HepG2 (cell line): ENCODE measurements around the gene ENKUR. TPM values are rescaled to one million over a fixed set of nuclear protein-coding genes. Genes with fewer than 3 reads are reported as not detected.

ENCODE experiments used
- ATAC-seq: fragments of 200-7000 bp; cut with Tn5 transposase; 3 replicates; pipeline ENCODE4 v1.9.1; 2020; ENCODE audit warnings: mild to moderate bottlenecking, moderate library complexity
- BruUV-seq: library from RNA; stranded (reverse); fragments of 400-500 nt; replicated peaks from 2 replicates; lab custom pipeline; 2021; lab: Mats Ljungman, UMichigan
- CTCF ChIA-PET: fragments of 300-600 bp; formaldehyde crosslinking; extraction: SDS; loops from one replicate; lab custom pipeline; 2021; ENCODE audit warnings: low total read pairs, inconsistent platforms, low intra/inter-chr PET ratio; lab: Yijun Ruan, JAX
- POLR2A ChIA-PET: fragments of 350-600 bp; sonication (Branson Sonifier 250); formaldehyde crosslinking; loops from one replicate; lab custom pipeline; 2020; ENCODE audit warnings: antibody characterized with exemption, inconsistent platforms; lab: Yijun Ruan, JAX
- DNase-seq: peaks from one replicate; pipeline ENCODE4 v3.0.0-alpha.2; 2015; ENCODE audit warnings: low spot score
- FAIRE-seq: peaks from 3 replicates; lab custom pipeline; 2011; peaks lifted over from hg19 to GRCh38; lab: Jason Lieb, UNC
- H2AFZ ChIP-seq: one replicate; pipeline ENCODE4 v1.6.1; 2011; ENCODE audit warnings: low read length, inconsistent platforms
- H3K27ac ChIP-seq: fragments of 300-600 bp; 3 replicates; pipeline ENCODE4 v1.8.0; 2011; ENCODE audit warnings: mixed run types, mild to moderate bottlenecking, mixed read lengths, low read length, inconsistent platforms; ENCODE audit not compliant: insufficient read depth; ENCODE audit errors: extremely low read length
- H3K27me3 ChIP-seq, 2 experiments: fragments of 200-600 bp in 1 of 2; 2 replicates in 1 of 2; 3 replicates in 1 of 2; pipeline versions ENCODE4 v1.6.0 to v1.8.0; 2011; ENCODE audit warnings: low read length in 2 of 2, mild to moderate bottlenecking in 2 of 2, moderate library complexity in 2 of 2, inconsistent platforms in 1 of 2; ENCODE audit not compliant: insufficient read depth in 2 of 2, control insufficient read depth in 1 of 2
- H3K36me3 ChIP-seq, 2 experiments: fragments of 200-600 bp in 1 of 2; replicated peaks in 1 of 2; 2 replicates in 1 of 2; 3 replicates in 1 of 2; pipeline versions ENCODE4 v1.5.1 to v1.8.0; 2011; ENCODE audit warnings: low read length in 2 of 2, inconsistent platforms in 1 of 2; ENCODE audit not compliant: insufficient read depth in 2 of 2, control insufficient read depth in 1 of 2
- H3K4me1 ChIP-seq: 2 replicates; pipeline ENCODE4 v1.5.1; 2012; ENCODE audit warnings: low read length, inconsistent platforms; ENCODE audit not compliant: insufficient read depth
- H3K4me2 ChIP-seq: 2 replicates; pipeline ENCODE4 v1.6.0; 2011; ENCODE audit warnings: low read depth, low read length, inconsistent platforms
- H3K4me3 ChIP-seq, 3 experiments: fragments of 200-600 bp in 1 of 3; sonication (generic), shearing (Covaris generic) in 1 of 3; replicated peaks in 1 of 3; 2 replicates each; pipeline ENCODE4 v1.5.1; 2011 to 2016; ENCODE audit warnings: low read length in 3 of 3, inconsistent platforms in 2 of 3, low read depth in 2 of 3, mild to moderate bottlenecking in 2 of 3, control low read depth in 1 of 3, mixed read lengths in 1 of 3; ENCODE audit not compliant: insufficient read depth in 1 of 3
- H3K79me2 ChIP-seq: one replicate; pipeline ENCODE4 v1.6.1; 2011; ENCODE audit warnings: low read length, inconsistent platforms; ENCODE audit not compliant: insufficient read depth
- H3K9ac ChIP-seq: 2 replicates; pipeline ENCODE4 v1.6.0; 2011; ENCODE audit warnings: mild to moderate bottlenecking, low read depth, low read length, inconsistent platforms; ENCODE audit not compliant: insufficient read depth
- H3K9me3 ChIP-seq: 2 replicates; pipeline ENCODE4 v1.5.1; 2012; ENCODE audit warnings: mild to moderate bottlenecking, low read length
- H4K20me1 ChIP-seq: 2 replicates; pipeline ENCODE4 v1.6.0; 2011; ENCODE audit warnings: inconsistent platforms, mild to moderate bottlenecking, low read length, moderate library complexity; ENCODE audit not compliant: insufficient read depth
- ADNP ChIP-seq: sonication (generic); formaldehyde crosslinking; IDR thresholded peaks from 2 replicates; pipeline ENCODE4 v1.4.0; 2020; ENCODE audit warnings: missing genetic modification reagents
- HOXA7 ChIP-seq: sonication (generic); formaldehyde crosslinking; IDR thresholded peaks from 2 replicates; pipeline ENCODE4 v1.8.1; 2022; ENCODE audit warnings: mild to moderate bottlenecking, missing genetic modification reagents, moderate library complexity
- KDM4B ChIP-seq: sonication (generic); formaldehyde crosslinking; IDR thresholded peaks from 2 replicates; pipeline ENCODE4 v1.4.0; 2020; ENCODE audit warnings: missing genetic modification reagents
- KLF15 ChIP-seq: sonication (generic); formaldehyde crosslinking; IDR thresholded peaks from 2 replicates; pipeline ENCODE4 v1.8.1; 2023; ENCODE audit warnings: borderline replicate concordance, mild to moderate bottlenecking, inconsistent platforms, missing genetic modification reagents, mixed read lengths
- REXO4 ChIP-seq: sonication (generic); formaldehyde crosslinking; IDR thresholded peaks from 2 replicates; pipeline ENCODE4 v1.8.0; 2022; ENCODE audit warnings: missing genetic modification reagents, mild to moderate bottlenecking, borderline replicate concordance
- TCF12 ChIP-seq, 2 experiments: fragments of 450-650 bp in 1 of 2; sonication (generic) in 1 of 2; formaldehyde crosslinking in 1 of 2; IDR thresholded peaks; 2 replicates each; pipeline versions ENCODE4 v1.6.1 to v1.8.0; 2017 to 2022; ENCODE audit warnings: antibody characterized with exemption in 1 of 2, mild to moderate bottlenecking in 1 of 2, missing genetic modification reagents in 1 of 2, moderate library complexity in 1 of 2
- THAP8 ChIP-seq: sonication (generic); formaldehyde crosslinking; IDR thresholded peaks from 2 replicates; pipeline ENCODE4 v1.5.1; 2020; ENCODE audit warnings: missing genetic modification reagents, mild to moderate bottlenecking, borderline replicate concordance
- ZNF260 ChIP-seq: sonication (generic); formaldehyde crosslinking; IDR thresholded peaks from 2 replicates; pipeline ENCODE4 v1.4.0; 2020; ENCODE audit warnings: missing genetic modification reagents, low read depth, mild to moderate bottlenecking, borderline replicate concordance
- ZNF335 ChIP-seq: sonication (generic); formaldehyde crosslinking; IDR thresholded peaks from 2 replicates; pipeline ENCODE4 v1.4.0; 2020; ENCODE audit warnings: missing genetic modification reagents
- ZNF607 ChIP-seq: sonication (generic); formaldehyde crosslinking; IDR thresholded peaks from 2 replicates; pipeline ENCODE4 v1.5.1; 2020; ENCODE audit warnings: missing genetic modification reagents, mild to moderate bottlenecking, borderline replicate concordance
- ZNF782 ChIP-seq: sonication (generic); formaldehyde crosslinking; IDR thresholded peaks from 2 replicates; pipeline ENCODE4 v1.4.0; 2020; ENCODE audit warnings: missing genetic modification reagents, mild to moderate bottlenecking, borderline replicate concordance
- WGBS: methylation state at CpG from one replicate; pipeline ENCODE4 v1.1.6; 2017; ENCODE audit warnings: low lambda C conversion rate; 5-methylcytosine and 5-hydroxymethylcytosine counted together
- in situ Hi-C: cut with HindIII; loops from 2 replicates; pipeline ENCODE4 v1.10.0; 2017; ENCODE audit warnings: low pct_unique_long_range_greater_than_20kb; ENCODE audit not compliant: extremely low pct_ligation_motif_present
- intact Hi-C: fragments of 100-400 bp; cut with micrococcal nuclease; formaldehyde crosslinking; loops from one replicate; pipeline ENCODE4 v1.10.0; 2022; ENCODE audit not compliant: unreplicated experiment
- polyA plus RNA-seq, 8 experiments: library from polyadenylated mRNA; depleted of rRNA in 3 of 8; stranded (reverse) in 7 of 8; unstranded in 1 of 8; fragments of >200 nt; fragmentation: Illumina TruSeq in 4 of 8; extraction: Trizol in 4 of 8; gene quantifications; 2 replicates each; pipeline versions ENCODE4 v1.2.1 to v1.2.3, GENCODE V29; 2011 to 2016; ENCODE audit warnings: low read depth in 4 of 8, missing spikeins in 1 of 8, mixed read lengths in 1 of 8; ENCODE audit not compliant: insufficient read depth in 1 of 8
- total RNA-seq, 5 experiments: library from RNA; depleted of rRNA; stranded (reverse); fragments of >200 nt; fragmentation: Illumina TruSeq; extraction: Trizol; gene quantifications; 2 replicates each; pipeline ENCODE4 v1.2.3, GENCODE V29; 2016; ENCODE audit warnings: low read depth in 1 of 5

The ENKUR gene
- total and polyA plus RNA-seq, 2 of the 13 experiments (the other 11 are each of a cell fraction or from before 2014, with no cell fraction given), result 0.15 TPM

GRCh38 chr10:25048450-25048849 lies 32.5 kb upstream of the ENKUR start:
- in situ Hi-C loops, result no loop called here
- TF ChIP-seq KDM4B (no peak), ZNF260 (CRISPR knock-in tag) (no peak), ZNF782 (CRISPR knock-in tag) (no peak), REXO4 (CRISPR knock-in tag) (no peak), ZNF335 (CRISPR knock-in tag) (no peak), KLF15 (CRISPR knock-in tag) (no peak), HOXA7 (CRISPR knock-in tag) (no peak), TCF12 (IDR thresholded peaks at IDR 0.05) (no peak), TCF12 (CRISPR knock-in tag; IDR thresholded peaks at IDR 0.05) (no peak), ADNP (CRISPR knock-in tag) (no peak), ZNF607 (CRISPR knock-in tag) (no peak), THAP8 (CRISPR knock-in tag) (no peak)
- H3K4me2 ChIP-seq, result no peak overlapping the region
- no peak overlapping the region for H3K9ac ChIP-seq
- H3K27me3 ChIP-seq, result no peaks in the 10 kb centered on the region
- no peaks in the 10 kb centered on the region for H3K36me3 ChIP-seq
- H3K79me2 ChIP-seq, result no peaks in the 10 kb centered on the region
- 83% methylated on average over 5 of the region's 5 CpGs for WGBS
- ChIA-PET CTCF (no interaction called here), POLR2A (no interaction called here)
- FAIRE-seq (no peak), DNase-seq (no peak), ATAC-seq (no peak)
- no peak overlapping the region for H3K27ac ChIP-seq
- no peaks in the 10 kb centered on the region for H3K4me1 ChIP-seq
- H3K9me3 ChIP-seq, result no peaks in the 10 kb centered on the region
- no peak overlapping the region for H3K4me3 ChIP-seq
- H2AFZ ChIP-seq, result no peak overlapping the region
- intact Hi-C loops, result loop anchor here (5.0 kb wide), 1 partner anchor 34 kb away; no protein-coding TSS in a partner anchor
- BruUV-seq, result no TSS peak
- no peaks in the 10 kb centered on the region for H4K20me1 ChIP-seq
